ENCODE measurements around the gene SGO1.
A peak's percentile ranks its signal among the peaks of the same experiment; 100 is the strongest.
"Not testable (repeated sequence)": the region's sequence is repeated elsewhere in the genome, so short reads cannot be mapped to it uniquely, and the experiment has no call there.

SGO1 gene

GRCh38 chr3:20185679-20186599, at the start of gene SGO1:
Gene SGO1 (minus strand): TSS chr3:20186206. CDS start chr3:20184027, 2,179 bp downstream.
- peak; percentile 99 for DNase-seq

- DNase-seq = no peak
Observed at GRCh38 chr3:20235796-20236195, 49.8 kb upstream of the SGO1 start.

GRCh38 chr3:20232906-20233780, 47.1 kb upstream of the SGO1 start:
- DNase-seq = no peak

- no peak for DNase-seq
Observed at GRCh38 chr3:20230954-20231353, 44.9 kb upstream of the SGO1 start.

GRCh38 chr3:20225769-20226168, 39.8 kb upstream of the SGO1 start:
- DNase-seq = no peak

- no peak for DNase-seq
Observed at GRCh38 chr3:20222274-20222673, 36.3 kb upstream of the SGO1 start.

GRCh38 chr3:20218215-20218614, 32.2 kb upstream of the SGO1 start:
- DNase-seq = no peak

- no peak for DNase-seq
Observed at GRCh38 chr3:20215636-20216035, 29.6 kb upstream of the SGO1 start.

- DNase-seq = not testable (repeated sequence)
Observed at GRCh38 chr3:20213491-20213890, 27.5 kb upstream of the SGO1 start.

- not testable (repeated sequence) for DNase-seq
Observed at GRCh38 chr3:20207945-20208344, 21.9 kb upstream of the SGO1 start.

- DNase-seq = not testable (repeated sequence)
Observed at GRCh38 chr3:20205898-20206297, 19.9 kb upstream of the SGO1 start.

GRCh38 chr3:20201143-20201542, 15.1 kb upstream of the SGO1 start:
- DNase-seq = no peak

GRCh38 chr3:20197775-20198174, 11.8 kb upstream of the SGO1 start:
- DNase-seq = no peak

- no peak for DNase-seq
Observed at GRCh38 chr3:20194793-20195460, 8.9 kb upstream of the SGO1 start.

GRCh38 chr3:20190991-20191390, 5.0 kb upstream of the SGO1 start:
- no peak for DNase-seq

- DNase-seq = no peak
Observed at GRCh38 chr3:20186600-20187004, 596 bp upstream of the SGO1 start.

GRCh38 chr3:20185331-20185678, 701 bp downstream of the SGO1 start:
- no peak for DNase-seq

GRCh38 chr3:20182206-20182605, 3.8 kb downstream of the SGO1 start:
- no peak for DNase-seq

- no peak for DNase-seq
Observed at GRCh38 chr3:20181276-20181675, 4.7 kb downstream of the SGO1 start.

GRCh38 chr3:20173844-20174410, 12.1 kb downstream of the SGO1 start:
- no peak for DNase-seq

GRCh38 chr3:20161714-20162113, 24.3 kb downstream of the SGO1 start:
- no peak for DNase-seq

GRCh38 chr3:20160230-20160629, 25.8 kb downstream of the SGO1 start:
- no peak for DNase-seq

- DNase-seq = no peak
Observed at GRCh38 chr3:20154928-20155327, 31.1 kb downstream of the SGO1 start.
